HCT116 (cell line): Measurements from ENCODE around the gene MYRF.

ENCODE experiments used
- EGR1 ChIP-seq: IDR thresholded peaks from 2 replicates; pipeline ENCODE4 v1.6.1; 2012; ENCODE audit warnings: low read depth
- EZH2 ChIP-seq: fragments of 200-600 bp; sonication (generic); IDR thresholded peaks from 2 replicates; pipeline ENCODE4 v1.6.1; 2017; ENCODE audit warnings: antibody characterized with exemption, mixed run types
- MAX ChIP-seq: IDR thresholded peaks from 2 replicates; pipeline ENCODE4 v1.6.1; 2012
- SP1 ChIP-seq: IDR thresholded peaks from 2 replicates; pipeline ENCODE4 v1.6.1; 2012; ENCODE audit warnings: low read depth
- TF ChIP-seq, protein P1 (sequence below), 3 experiments: fragments of 200-600 bp in 1 of 3; sonication (generic) in 1 of 3; IDR thresholded peaks in 2 of 3; conservative IDR thresholded peaks in 1 of 3; 2 replicates each; pipeline ENCODE4 v1.5.1; 2012 to 2017; ENCODE audit warnings: low read depth in 2 of 3, low read length in 2 of 3, antibody characterized with exemption in 1 of 3, borderline replicate concordance in 1 of 3, control low read depth in 1 of 3, mild to moderate bottlenecking in 1 of 3, mixed read lengths in 1 of 3, mixed run types in 1 of 3, moderate library complexity in 1 of 3; ENCODE audit not compliant: insufficient read depth in 1 of 3

- TF ChIP-seq EZH2: no peak
- no peak for TF ChIP-seq MAX
- TF ChIP-seq, protein P1, sequence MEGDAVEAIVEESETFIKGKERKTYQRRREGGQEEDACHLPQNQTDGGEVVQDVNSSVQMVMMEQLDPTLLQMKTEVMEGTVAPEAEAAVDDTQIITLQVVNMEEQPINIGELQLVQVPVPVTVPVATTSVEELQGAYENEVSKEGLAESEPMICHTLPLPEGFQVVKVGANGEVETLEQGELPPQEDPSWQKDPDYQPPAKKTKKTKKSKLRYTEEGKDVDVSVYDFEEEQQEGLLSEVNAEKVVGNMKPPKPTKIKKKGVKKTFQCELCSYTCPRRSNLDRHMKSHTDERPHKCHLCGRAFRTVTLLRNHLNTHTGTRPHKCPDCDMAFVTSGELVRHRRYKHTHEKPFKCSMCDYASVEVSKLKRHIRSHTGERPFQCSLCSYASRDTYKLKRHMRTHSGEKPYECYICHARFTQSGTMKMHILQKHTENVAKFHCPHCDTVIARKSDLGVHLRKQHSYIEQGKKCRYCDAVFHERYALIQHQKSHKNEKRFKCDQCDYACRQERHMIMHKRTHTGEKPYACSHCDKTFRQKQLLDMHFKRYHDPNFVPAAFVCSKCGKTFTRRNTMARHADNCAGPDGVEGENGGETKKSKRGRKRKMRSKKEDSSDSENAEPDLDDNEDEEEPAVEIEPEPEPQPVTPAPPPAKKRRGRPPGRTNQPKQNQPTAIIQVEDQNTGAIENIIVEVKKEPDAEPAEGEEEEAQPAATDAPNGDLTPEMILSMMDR (IDR thresholded peaks at IDR 0.05 in 2 of 3, conservative IDR thresholded peaks at IDR 0.05 in 1 of 3; ENCODE audit: borderline replicate concordance in 1 of 3, insufficient read depth in 1 of 3, low read depth in 2 of 3, low read length in 2 of 3): no peak
- TF ChIP-seq EGR1: no peak
- no peak for TF ChIP-seq SP1
These were observed 83.8 kb downstream of the MYRF start for GRCh38 chr11:61836193-61836592.
